GM12801 (cell line): ENCODE data around the gene GPR157.

ENCODE experiments used
- CTCF ChIP-seq: IDR thresholded peaks from one replicate; pipeline ENCODE4 v1.5.1; 2011; ENCODE audit warnings: control low read depth; ENCODE audit not compliant: insufficient read length; ENCODE audit errors: extremely low read depth

GPR157 gene

GRCh38 chr1:9086796-9087195 is 42.1 kb downstream of the GPR157 start:
- no peak for TF ChIP-seq CTCF

GRCh38 chr1:9086045-9086444 is 42.9 kb downstream of the GPR157 start:
- no peak for TF ChIP-seq CTCF

- no peak for TF ChIP-seq CTCF
Measured at GRCh38 chr1:9085306-9085940, 43.5 kb downstream of the GPR157 start.

- TF ChIP-seq CTCF = no peak
Measured at GRCh38 chr1:9084906-9085305, 44.0 kb downstream of the GPR157 start.

GRCh38 chr1:9081473-9081872 is 47.4 kb downstream of the GPR157 start:
- TF ChIP-seq CTCF = no peak

GRCh38 chr1:9080705-9081291 is 48.1 kb downstream of the GPR157 start:
- TF ChIP-seq CTCF = no peak

- TF ChIP-seq CTCF = no peak
Measured at GRCh38 chr1:9079988-9080704, 48.8 kb downstream of the GPR157 start.
